Transverse colon (tissue), 4 donors: ENCODE measurements around the gene CCDC9B. TPM values are rescaled to one million over a fixed set of nuclear protein-coding genes. Genes with fewer than 3 reads are reported as not detected.

Source experiments
- DNase-seq: peaks from one replicate; pipeline ENCODE4 v3.0.0-alpha.2; 2019
- H3K27ac ChIP-seq, 4 donors: fragments of 200-600 bp; sonication (generic); 2 replicates each; pipeline ENCODE4 v1.5.1; 2016 to 2018; ENCODE audit warnings: inconsistent platforms in 4 of 4
- H3K27me3 ChIP-seq: fragments of 200-600 bp; sonication (generic); 2 replicates; pipeline ENCODE4 v1.5.1; 2017; ENCODE audit warnings: inconsistent platforms
- H3K36me3 ChIP-seq, 4 donors: fragments of 200-600 bp; sonication (generic); 2 replicates each; pipeline ENCODE4 v1.5.1; 2017 to 2019; ENCODE audit warnings: inconsistent platforms in 4 of 4
- H3K4me1 ChIP-seq, 4 donors: fragments of 200-600 bp; sonication (generic); 2 replicates each; pipeline ENCODE4 v1.5.1; 2017 to 2020; ENCODE audit warnings: inconsistent platforms in 4 of 4
- H3K4me3 ChIP-seq, 4 donors: fragments of 200-600 bp; sonication (generic); 1 replicate in 1 of 4; 2 replicates in 3 of 4; pipeline versions ENCODE4 v1.5.1 to v1.6.1; 2017 to 2019; ENCODE audit warnings: inconsistent platforms in 4 of 4
- H3K9me3 ChIP-seq, 2 donors: fragments of 200-600 bp; sonication (generic); 2 replicates each; pipeline ENCODE4 v1.5.1; 2017 to 2019; ENCODE audit warnings: inconsistent platforms in 2 of 2
- CTCF ChIP-seq, 5 experiments: fragments of 200-600 bp in 3 of 5; fragments of 450-650 bp in 2 of 5; sonication (generic) in 3 of 5; IDR thresholded peaks; 1 replicate in 2 of 5; 2 replicates in 3 of 5; pipeline ENCODE4 v1.5.1; 2016 to 2017; ENCODE audit warnings: antibody characterized with exemption in 5 of 5, inconsistent platforms in 3 of 5, mild to moderate bottlenecking in 2 of 5, moderate library complexity in 1 of 5
- EP300 ChIP-seq: sonication (generic); formaldehyde crosslinking; IDR thresholded peaks from one replicate; pipeline ENCODE4 v1.6.1; 2017; ENCODE audit warnings: antibody characterized with exemption, low read depth
- POLR2A ChIP-seq: fragments of 450-650 bp; IDR thresholded peaks from one replicate; pipeline ENCODE4 v1.6.1; 2016; ENCODE audit warnings: antibody characterized with exemption, mild to moderate bottlenecking, moderate library complexity
- POLR2AphosphoS5 ChIP-seq, 3 donors: sonication (generic); formaldehyde crosslinking; IDR thresholded peaks; one replicate each; pipeline ENCODE4 v1.6.1; 2016; ENCODE audit warnings: antibody characterized with exemption in 3 of 3
- whole genome bisulfite sequencing, 2 donors: methylation state at CpG; one replicate each; pipeline ENCODE4 v1.1.5; 2018; ENCODE audit warnings: low coverage in 1 of 2; 5-methylcytosine and 5-hydroxymethylcytosine counted together
- in situ Hi-C, 4 donors: fragments of 200-750 bp; cut with MboI; loops; one replicate each; pipeline versions ENCODE4 v1.15.0 to v1.15.1; 2017; ENCODE audit warnings: low sequenced_read_pairs in 3 of 4, low pct_ligation_motif_present in 1 of 4, low pct_unique_long_range_greater_than_20kb in 1 of 4
- intact Hi-C: fragments of 100-400 bp; cut with DNase I; formaldehyde crosslinking; loops from one replicate; pipeline ENCODE4 v1.15.1; 2023; ENCODE audit warnings: low total_unique reads
- total RNA-seq, 4 donors: library from RNA; depleted of rRNA; stranded (reverse); fragments of >200 nt; gene quantifications; one replicate each; pipeline ENCODE4 v1.1.0, GENCODE V29; 2016

CCDC9B gene
- total RNA-seq, 4 donors from 2014 or later: 22.0 to 49.4 (median 36.9) TPM

- no peaks in the 10 kb centered on the region for H3K36me3 ChIP-seq
- 60 to 71% methylated on average over 2 to 5 of the region's 5 CpGs for WGBS, 2 donors
- no peak for DNase-seq
- no peak overlapping the region for H3K4me3 ChIP-seq
- intact Hi-C loops (loop anchor here (10.0 kb wide), 1 partner anchor 224 kb away; the partner anchor contains the start of gene BMF), in situ Hi-C loops (no loop called here)
- peak overlapping the region; percentile 95 to 98 (median 96) for H3K27ac ChIP-seq
- TF ChIP-seq POLR2AphosphoS5 (IDR thresholded peaks at IDR 0.05) (no peak), EP300 (no peak), POLR2A (no peak), CTCF (IDR thresholded peaks at IDR 0.05) (no peak)
- no peaks in the 10 kb centered on the region for H3K27me3 ChIP-seq
- peaks cover 18 to 78% (median 28%) of the 10 kb centered on the region in 4 donors for H3K4me1 ChIP-seq
- H3K9me3 ChIP-seq: no peaks in the 10 kb centered on the region
These were observed 12.0 kb downstream of the CCDC9B start for GRCh38 chr15:40328751-40329150.

- no peaks in the 10 kb centered on the region for H3K9me3 ChIP-seq
- H3K27me3 ChIP-seq: no peaks in the 10 kb centered on the region
- H3K36me3 ChIP-seq: no peaks in the 10 kb centered on the region
- DNase-seq: no peak
- in situ Hi-C loops (no loop called here), intact Hi-C loops (loop anchor here (10.0 kb wide), 1 partner anchor 223 kb away; the partner anchor contains the start of gene BMF)
- H3K4me3 ChIP-seq: no peak overlapping the region
- WGBS, 2 donors: 71 to 79% methylated on average over 3 of the region's 3 CpGs
- TF ChIP-seq POLR2AphosphoS5 (IDR thresholded peaks at IDR 0.05): no peak
- H3K27ac ChIP-seq: peak overlapping the region; percentile 95 to 98 (median 96)
- H3K4me1 ChIP-seq: peaks cover 16 to 72% (median 26%) of the 10 kb centered on the region in 4 donors
These were observed 12.6 kb downstream of the CCDC9B start for GRCh38 chr15:40328176-40328575.

GRCh38 chr15:40327457-40327856 is 13.3 kb downstream of the CCDC9B start:
- in situ Hi-C loops: no loop called here
- H3K4me1 ChIP-seq: peaks cover 16 to 72% (median 33%) of the 10 kb centered on the region in 4 donors
- 61% methylated on average over 6 of the region's 6 CpGs; no CpG with 5 or more reads in 1 of the 2 donors for WGBS, 2 donors
- no peaks in the 10 kb centered on the region for H3K36me3 ChIP-seq
- no peak for DNase-seq
- no peaks in the 10 kb centered on the region for H3K9me3 ChIP-seq
- H3K27me3 ChIP-seq: no peaks in the 10 kb centered on the region
- TF ChIP-seq CTCF (IDR thresholded peaks at IDR 0.05) (no peak), POLR2A (no peak), EP300 (no peak), POLR2AphosphoS5 (IDR thresholded peaks at IDR 0.05) (no peak)
- intact Hi-C loops: loop anchor here (10.0 kb wide), 1 partner anchor 223 kb away; the partner anchor contains the start of gene BMF
- peak overlapping the region in 1 of 4 donors; percentile 18 for H3K4me3 ChIP-seq
- H3K27ac ChIP-seq: peak overlapping the region; percentile 95 to 98 (median 96)

GRCh38 chr15:40325700-40326099 is 15.0 kb downstream of the CCDC9B start:
- H3K4me3 ChIP-seq: peak overlapping the region in 2 of 4 donors; percentile 83 to 91
- H3K4me1 ChIP-seq: peaks cover 12 to 63% (median 29%) of the 10 kb centered on the region in 4 donors
- in situ Hi-C loops (no loop called here), intact Hi-C loops (loop anchor here (10.0 kb wide), 1 partner anchor 221 kb away; the partner anchor contains the start of gene BMF)
- 74% methylated on average over 2 of the region's 2 CpGs; no CpG with 5 or more reads in 1 of the 2 donors for WGBS, 2 donors
- no peaks in the 10 kb centered on the region for H3K9me3 ChIP-seq
- no peak for DNase-seq
- H3K27me3 ChIP-seq: no peaks in the 10 kb centered on the region
- TF ChIP-seq POLR2AphosphoS5 (IDR thresholded peaks at IDR 0.05) (no peak), CTCF (IDR thresholded peaks at IDR 0.05) (no peak), EP300 (no peak), POLR2A (no peak)
- peak overlapping the region; percentile 89 to 98 (median 96) for H3K27ac ChIP-seq
- H3K36me3 ChIP-seq: no peaks in the 10 kb centered on the region
